ENCODE data around the gene AXL.

DNA sequence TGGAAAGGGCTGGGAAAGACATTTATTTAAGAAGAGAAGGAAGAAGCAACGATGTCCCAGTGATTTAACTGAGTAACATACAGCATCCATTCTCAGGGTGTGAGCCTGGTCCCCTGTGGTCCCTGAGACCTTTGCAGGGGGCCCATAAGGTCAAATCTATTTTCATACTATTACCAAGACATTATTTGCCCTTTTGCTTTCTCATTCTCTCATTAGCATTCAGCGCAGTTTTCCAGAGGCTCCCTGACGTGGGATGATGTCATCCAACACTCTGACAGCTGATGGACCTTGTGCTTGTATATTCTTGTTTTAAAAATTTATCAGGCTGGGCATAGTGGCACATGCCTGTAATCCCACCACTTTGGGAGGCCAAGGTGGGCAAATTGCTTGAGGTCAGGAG, 26.8 kb downstream of the AXL start:
- TF ChIP-seq, protein P1, sequence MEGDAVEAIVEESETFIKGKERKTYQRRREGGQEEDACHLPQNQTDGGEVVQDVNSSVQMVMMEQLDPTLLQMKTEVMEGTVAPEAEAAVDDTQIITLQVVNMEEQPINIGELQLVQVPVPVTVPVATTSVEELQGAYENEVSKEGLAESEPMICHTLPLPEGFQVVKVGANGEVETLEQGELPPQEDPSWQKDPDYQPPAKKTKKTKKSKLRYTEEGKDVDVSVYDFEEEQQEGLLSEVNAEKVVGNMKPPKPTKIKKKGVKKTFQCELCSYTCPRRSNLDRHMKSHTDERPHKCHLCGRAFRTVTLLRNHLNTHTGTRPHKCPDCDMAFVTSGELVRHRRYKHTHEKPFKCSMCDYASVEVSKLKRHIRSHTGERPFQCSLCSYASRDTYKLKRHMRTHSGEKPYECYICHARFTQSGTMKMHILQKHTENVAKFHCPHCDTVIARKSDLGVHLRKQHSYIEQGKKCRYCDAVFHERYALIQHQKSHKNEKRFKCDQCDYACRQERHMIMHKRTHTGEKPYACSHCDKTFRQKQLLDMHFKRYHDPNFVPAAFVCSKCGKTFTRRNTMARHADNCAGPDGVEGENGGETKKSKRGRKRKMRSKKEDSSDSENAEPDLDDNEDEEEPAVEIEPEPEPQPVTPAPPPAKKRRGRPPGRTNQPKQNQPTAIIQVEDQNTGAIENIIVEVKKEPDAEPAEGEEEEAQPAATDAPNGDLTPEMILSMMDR (IDR thresholded peaks at IDR 0.05), result no peak
- no peak for TF ChIP-seq POLR2A (IDR thresholded peaks at IDR 0.05)

All from uterus (tissue), 2 donors.